Gastroesophageal sphincter (tissue), 3 donors: ENCODE results near the gene IVD.

Source experiments
- CTCF ChIP-seq, 4 experiments: fragments of 200-600 bp in 2 of 4; fragments of 450-650 bp in 2 of 4; sonication (generic) in 1 of 4; IDR thresholded peaks; one replicate each; pipeline ENCODE4 v1.5.1; 2017 to 2019; ENCODE audit warnings: antibody characterized with exemption in 4 of 4, mild to moderate bottlenecking in 2 of 4, moderate library complexity in 2 of 4
- EP300 ChIP-seq: sonication (generic); formaldehyde crosslinking; IDR thresholded peaks from one replicate; pipeline ENCODE4 v1.6.1; 2017; ENCODE audit warnings: antibody characterized with exemption, mild to moderate bottlenecking
- POLR2A ChIP-seq, 2 donors: fragments of 450-650 bp; IDR thresholded peaks; one replicate each; pipeline ENCODE4 v1.6.1; 2017; ENCODE audit warnings: antibody characterized with exemption in 2 of 2, mild to moderate bottlenecking in 2 of 2, moderate library complexity in 1 of 2
- POLR2AphosphoS5 ChIP-seq: sonication (generic); formaldehyde crosslinking; IDR thresholded peaks from one replicate; pipeline ENCODE4 v1.6.1; 2017; ENCODE audit warnings: antibody characterized with exemption

GRCh38 chr15:40464595-40465185, 59.1 kb downstream of the IVD start:
- no peak for TF ChIP-seq CTCF (IDR thresholded peaks at IDR 0.05)
- TF ChIP-seq POLR2AphosphoS5: no peak
- no peak for TF ChIP-seq POLR2A (IDR thresholded peaks at IDR 0.05)
- TF ChIP-seq EP300: no peak
